ENCODE results near the gene FAM110C.
"Not testable (repeated sequence)": the region's sequence is repeated elsewhere in the genome, so short reads cannot be mapped to it uniquely, and the experiment has no call there.

FAM110C gene

GRCh38 chr2:23283-23682 lies 23.0 kb downstream of the FAM110C start:
- Histone ChIP-seq H2AFZ (ENCODE audit: low read depth, low read length) (no peak overlapping the region), H3K27me3 (ENCODE audit: low read depth, low read length) (no peaks in the 10 kb centered on the region), H3K4me3 (ENCODE audit: low read length) (no peak overlapping the region), H3K27ac (ENCODE audit: low read length) (no peak overlapping the region), H3K36me3 (replicated peaks; ENCODE audit: low read depth, low read length) (no peaks in the 10 kb centered on the region), H3K4me1 (ENCODE audit: low read length) (0 out of 2 replicates have a peak, but pooled peaks cover under 1% of the 10 kb centered on the region), H3K9me3 (ENCODE audit: insufficient read depth, low read length) (no peaks in the 10 kb centered on the region), H3K79me2 (ENCODE audit: low read length) (no peaks in the 10 kb centered on the region), H3K9ac (ENCODE audit: low read length) (no peak overlapping the region), H4K20me1 (ENCODE audit: insufficient read depth, low read length) (no peaks in the 10 kb centered on the region), H3K4me2 (ENCODE audit: low read length) (no peak overlapping the region)
- no peak for TF ChIP-seq CTCF (IDR thresholded peaks at IDR 0.05; ENCODE audit: low read depth, low read length)
- no peak for TF ChIP-seq EZH2phosphoT487 (IDR thresholded peaks at IDR 0.05; ENCODE audit: low read depth)

GRCh38 chr2:22244-22643 lies 24.1 kb downstream of the FAM110C start:
- not testable (repeated sequence) for H4K20me1 ChIP-seq (ENCODE audit: insufficient read depth, low read length); H3K36me3 ChIP-seq (replicated peaks; ENCODE audit: low read depth, low read length); H3K4me3 ChIP-seq (ENCODE audit: low read length); H3K27me3 ChIP-seq (ENCODE audit: low read depth, low read length); H2AFZ ChIP-seq (ENCODE audit: low read depth, low read length); H3K27ac ChIP-seq (ENCODE audit: low read length); H3K4me1 ChIP-seq (ENCODE audit: low read length); H3K9ac ChIP-seq (ENCODE audit: low read length); H3K9me3 ChIP-seq (ENCODE audit: insufficient read depth, low read length); H3K4me2 ChIP-seq (ENCODE audit: low read length); H3K79me2 ChIP-seq (ENCODE audit: low read length)

GRCh38 chr2:20259-20658 lies 26.0 kb downstream of the FAM110C start:
- not testable (repeated sequence) for H3K9ac ChIP-seq (ENCODE audit: low read length); H2AFZ ChIP-seq (ENCODE audit: low read depth, low read length); H3K4me3 ChIP-seq (ENCODE audit: low read length); H3K36me3 ChIP-seq (replicated peaks; ENCODE audit: low read depth, low read length); H4K20me1 ChIP-seq (ENCODE audit: insufficient read depth, low read length); H3K27ac ChIP-seq (ENCODE audit: low read length); H3K79me2 ChIP-seq (ENCODE audit: low read length); H3K9me3 ChIP-seq (ENCODE audit: insufficient read depth, low read length); H3K27me3 ChIP-seq (ENCODE audit: low read depth, low read length); H3K4me1 ChIP-seq (ENCODE audit: low read length); H3K4me2 ChIP-seq (ENCODE audit: low read length)

GRCh38 chr2:19505-19904 lies 26.8 kb downstream of the FAM110C start:
- no peaks in the 10 kb centered on the region for H4K20me1 ChIP-seq (ENCODE audit: insufficient read depth, low read length)
- H3K9ac ChIP-seq (ENCODE audit: low read length) = no peak overlapping the region
- no peaks in the 10 kb centered on the region for H3K36me3 ChIP-seq (replicated peaks; ENCODE audit: low read depth, low read length)
- H3K9me3 ChIP-seq (ENCODE audit: insufficient read depth, low read length) = no peaks in the 10 kb centered on the region
- TF ChIP-seq EZH2phosphoT487 (IDR thresholded peaks at IDR 0.05; ENCODE audit: low read depth) = no peak
- no peak for TF ChIP-seq CTCF (IDR thresholded peaks at IDR 0.05; ENCODE audit: low read depth, low read length)
- H3K79me2 ChIP-seq (ENCODE audit: low read length) = no peaks in the 10 kb centered on the region
- no peaks in the 10 kb centered on the region for H3K4me1 ChIP-seq (ENCODE audit: low read length)
- no peak overlapping the region for H3K27ac ChIP-seq (ENCODE audit: low read length)
- no peak overlapping the region for H2AFZ ChIP-seq (ENCODE audit: low read depth, low read length)
- H3K4me3 ChIP-seq (ENCODE audit: low read length) = no peak overlapping the region
- no peak overlapping the region for H3K4me2 ChIP-seq (ENCODE audit: low read length)
- H3K27me3 ChIP-seq (ENCODE audit: low read depth, low read length) = no peaks in the 10 kb centered on the region

- no peaks in the 10 kb centered on the region for H3K79me2 ChIP-seq (ENCODE audit: low read length)
- H3K4me3 ChIP-seq (ENCODE audit: low read length) = no peak overlapping the region
- H3K27me3 ChIP-seq (ENCODE audit: low read depth, low read length) = no peaks in the 10 kb centered on the region
- no peak overlapping the region for H3K9ac ChIP-seq (ENCODE audit: low read length)
- no peaks in the 10 kb centered on the region for H3K4me1 ChIP-seq (ENCODE audit: low read length)
- no peak overlapping the region for H3K27ac ChIP-seq (ENCODE audit: low read length)
- H3K4me2 ChIP-seq (ENCODE audit: low read length) = no peak overlapping the region
- no peak for TF ChIP-seq EZH2phosphoT487 (IDR thresholded peaks at IDR 0.05; ENCODE audit: low read depth)
- TF ChIP-seq CTCF (IDR thresholded peaks at IDR 0.05; ENCODE audit: low read depth, low read length) = peak; percentile 54
- no peak overlapping the region for H2AFZ ChIP-seq (ENCODE audit: low read depth, low read length)
- no peaks in the 10 kb centered on the region for H4K20me1 ChIP-seq (ENCODE audit: insufficient read depth, low read length)
- no peaks in the 10 kb centered on the region for H3K36me3 ChIP-seq (replicated peaks; ENCODE audit: low read depth, low read length)
- H3K9me3 ChIP-seq (ENCODE audit: insufficient read depth, low read length) = no peaks in the 10 kb centered on the region
Measured at GRCh38 chr2:18402-19271, 27.7 kb downstream of the FAM110C start.

GRCh38 chr2:15916-16315 lies 30.4 kb downstream of the FAM110C start:
- H3K36me3 ChIP-seq (replicated peaks; ENCODE audit: low read depth, low read length); H3K4me3 ChIP-seq (ENCODE audit: low read length); H3K9me3 ChIP-seq (ENCODE audit: insufficient read depth, low read length); H3K9ac ChIP-seq (ENCODE audit: low read length); H3K27ac ChIP-seq (ENCODE audit: low read length); H3K27me3 ChIP-seq (ENCODE audit: low read depth, low read length); H3K4me1 ChIP-seq (ENCODE audit: low read length); H3K79me2 ChIP-seq (ENCODE audit: low read length); H3K4me2 ChIP-seq (ENCODE audit: low read length); H4K20me1 ChIP-seq (ENCODE audit: insufficient read depth, low read length); H2AFZ ChIP-seq (ENCODE audit: low read depth, low read length): not testable (repeated sequence)

All from OCI-LY3 (cell line).